Activated CD8-positive, alpha-beta memory T cell treated with anti-CD3 and anti-CD28 coated beads for 36 hours (primary cell): ENCODE results near the gene AGER. TPM values are rescaled to one million over a fixed set of nuclear protein-coding genes. Genes with fewer than 3 reads are reported as not detected.
"Not testable (repeated sequence)": the region's sequence is repeated elsewhere in the genome, so short reads cannot be mapped to it uniquely, and the experiment has no call there.

ENCODE experiments used
- CTCF ChIA-PET: fragments of 350-600 bp; sonication (Branson Sonifier 250); formaldehyde crosslinking; loops from one replicate; lab custom pipeline; 2021; ENCODE audit warnings: antibody characterized with exemption; lab: Charles Lee
- POLR2A ChIA-PET: fragments of 350-600 bp; sonication (Branson Sonifier 250); formaldehyde crosslinking; loops from one replicate; lab custom pipeline; 2021; ENCODE audit warnings: antibody characterized with exemption; lab: Charles Lee
- total RNA-seq, 2 experiments: library from RNA; stranded (reverse); gene quantifications; one replicate each; pipeline ENCODE4 v1.2.3, GENCODE V29; 2021

AGER gene
- total RNA-seq, result 10 to 100 TPM; 10.5 to 15.2 TPM

DNA sequence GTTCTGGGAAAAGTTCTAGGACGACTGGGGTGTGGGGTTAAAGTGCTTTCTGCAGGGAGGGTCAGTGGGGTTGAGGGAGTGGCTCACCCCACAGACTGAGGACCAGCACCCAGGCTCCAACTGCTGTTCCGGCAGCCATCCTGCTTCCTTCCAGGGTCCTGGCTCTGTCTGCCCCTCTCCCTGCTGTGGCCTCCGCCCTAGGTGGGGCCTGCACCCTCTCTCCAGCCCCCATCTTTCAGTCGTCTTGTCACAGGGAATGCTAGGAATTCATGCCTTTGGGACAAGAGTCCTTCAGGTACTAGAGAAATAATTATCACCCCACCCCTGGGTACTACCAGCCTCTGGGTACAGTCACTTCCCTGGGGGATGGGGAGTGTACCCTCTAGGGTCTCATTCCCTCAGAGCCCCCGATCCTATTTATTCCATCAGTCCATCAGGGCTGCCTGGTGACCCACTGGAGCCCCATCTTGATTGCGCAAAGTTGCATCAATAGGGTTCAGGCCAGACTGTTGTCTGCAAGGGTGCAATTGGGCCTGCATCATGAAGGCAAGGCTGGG, at the start of gene AGER:
Gene AGER, minus strand, starts transcription at position 170 of the 557 bp plus-strand sequence. Its CDS starts 31 bp downstream, at position 139.
- CTCF ChIA-PET, result no interaction called here
- POLR2A ChIA-PET, result no interaction called here

DNA sequence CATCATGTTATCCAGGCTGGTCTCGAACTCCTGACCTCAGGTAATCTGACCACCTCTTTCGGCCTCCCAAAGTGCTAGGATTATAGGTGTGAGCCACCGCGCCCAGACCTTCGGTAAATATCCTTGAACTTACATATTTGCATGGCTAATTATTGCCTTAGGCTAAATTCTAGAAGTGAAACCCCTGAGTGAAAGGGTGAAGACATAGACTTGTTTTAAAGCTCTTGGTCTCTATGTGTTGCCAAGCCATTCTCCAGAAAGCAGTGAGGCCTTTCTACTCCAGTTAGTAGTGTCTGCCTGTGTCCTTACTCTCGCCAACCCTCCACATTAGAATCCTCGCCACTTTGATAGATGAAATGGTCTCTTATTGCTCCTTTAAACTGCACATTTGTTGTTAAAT, 42.4 kb upstream of the AGER start:
- CTCF ChIA-PET, result interaction anchor here (0.6 kb wide), 1 partner anchor 23 kb away, joined by 4 read pairs; no protein-coding TSS in a partner anchor

DNA sequence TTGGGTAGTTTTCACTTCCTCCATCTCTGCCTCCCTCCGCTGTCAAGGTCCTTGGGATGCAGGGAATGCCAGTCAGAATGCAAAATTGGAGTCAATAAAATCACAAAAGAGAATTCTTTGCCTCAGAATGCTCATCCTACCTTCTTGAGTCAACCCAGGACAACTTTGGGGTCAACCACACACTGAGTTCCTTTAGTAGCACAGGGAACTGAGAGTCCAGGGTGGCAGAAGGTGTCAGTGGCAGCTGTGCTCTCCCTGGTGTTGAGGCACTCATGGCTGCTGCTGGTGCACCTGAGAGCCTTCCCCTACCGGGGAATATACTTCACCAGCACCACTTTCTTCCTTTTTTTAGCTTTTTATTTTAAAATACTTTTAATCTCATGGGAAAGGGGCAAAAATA, 40.6 kb upstream of the AGER start:
- ChIA-PET POLR2A (no interaction called here), CTCF (no interaction called here)

More for the DNA sequence above, 42.4 kb upstream of the AGER start:
- POLR2A ChIA-PET, result no interaction called here

DNA sequence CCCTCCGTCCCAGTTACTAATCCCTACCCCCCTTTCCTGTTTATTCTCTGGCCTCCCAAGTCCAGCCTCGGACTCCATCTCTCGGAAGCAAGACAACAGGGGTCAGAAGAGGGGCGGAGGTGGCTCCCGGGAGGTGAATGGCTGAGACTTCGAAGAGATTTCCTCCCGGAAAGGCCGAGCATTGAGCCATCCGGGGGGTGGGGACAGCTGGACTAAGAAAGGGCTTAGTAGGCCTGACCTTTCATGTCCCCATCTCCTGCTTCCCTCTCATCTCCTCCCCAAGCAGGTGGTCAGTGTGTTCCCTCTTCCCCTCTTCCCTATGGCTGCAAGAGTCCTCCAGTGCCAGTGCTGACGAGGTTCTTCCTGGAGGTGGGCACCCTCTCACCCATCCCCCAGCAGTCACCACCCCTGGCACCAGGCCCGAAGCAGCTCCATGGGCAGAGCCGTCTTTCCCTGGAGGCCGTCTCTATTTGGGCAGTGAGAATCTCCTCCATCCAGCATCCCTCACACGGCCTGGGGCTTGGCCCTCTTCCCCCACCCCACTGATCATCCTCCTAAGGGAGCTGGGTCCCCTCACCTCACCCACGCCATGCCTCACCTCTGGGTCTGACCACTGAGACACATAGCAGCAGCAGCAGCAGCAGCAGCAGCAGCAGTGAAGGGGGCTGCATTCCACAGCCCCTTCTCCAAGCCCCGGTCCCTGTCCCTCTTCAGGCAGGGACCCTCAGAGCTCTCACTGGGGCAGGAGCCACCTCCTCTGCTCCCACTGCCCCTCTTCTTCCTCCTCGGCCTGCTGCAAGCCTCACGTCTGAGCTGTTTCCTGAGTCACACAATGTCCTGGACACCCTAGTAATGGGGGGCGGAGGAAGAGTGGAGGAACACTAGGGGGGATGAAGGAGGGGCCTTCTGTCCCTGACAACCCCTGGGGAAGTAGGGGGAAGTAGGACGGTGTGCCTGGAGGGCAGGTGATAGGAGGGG, 39.5 kb upstream of the AGER start, which contains the start of gene NOTCH4:
Gene NOTCH4, minus strand, starts transcription at position 810 of the 978 bp plus-strand sequence. Its CDS starts 139 bp downstream, at position 671.
- ChIA-PET POLR2A (no interaction called here), CTCF (interaction anchor here (0.8 kb wide), 1 partner anchor 190 kb away, joined by 4 read pairs; no protein-coding TSS in a partner anchor)

DNA sequence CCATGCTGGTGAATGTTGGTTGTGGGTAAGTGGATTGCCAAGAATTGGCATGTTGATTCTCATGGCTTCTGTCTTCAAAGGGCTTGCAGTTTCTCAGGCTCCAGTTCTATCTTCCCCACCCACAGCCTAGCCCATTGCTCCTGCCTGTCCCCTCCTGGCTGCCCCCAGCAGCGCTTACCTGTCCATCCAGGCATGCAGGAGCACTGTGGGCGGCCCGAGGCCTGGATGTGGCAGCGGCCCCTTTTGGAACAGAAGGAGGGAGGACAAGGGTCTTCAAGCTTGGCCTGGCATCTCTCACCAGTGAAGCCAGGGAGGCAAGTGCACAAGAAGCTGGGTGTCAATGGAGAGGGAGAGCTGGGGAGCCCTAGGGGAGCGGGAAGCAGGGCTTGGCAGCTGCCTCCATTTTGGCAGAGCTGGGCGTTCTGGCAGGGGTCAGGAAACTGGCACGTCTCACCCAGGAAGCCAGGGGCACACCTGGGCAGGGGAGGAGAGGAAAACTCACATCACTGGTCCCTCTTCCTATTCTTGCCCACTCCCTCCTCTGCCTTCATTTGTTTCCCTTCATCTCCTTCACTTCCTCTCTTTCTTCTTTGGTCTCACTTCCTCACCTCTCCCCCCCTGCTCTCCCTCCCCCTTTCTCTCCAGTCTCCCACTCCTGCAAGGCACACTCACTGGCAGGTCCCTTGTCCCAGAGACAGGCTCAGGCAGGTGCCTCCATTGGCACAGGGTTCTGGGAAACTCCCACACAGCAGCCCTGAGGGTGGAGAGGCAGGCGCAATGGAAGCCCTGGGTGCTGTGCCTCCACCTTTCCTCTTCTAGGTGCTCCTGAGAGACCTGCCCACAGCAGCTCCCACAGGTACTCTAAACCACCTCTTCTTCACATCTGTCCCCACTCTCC, 38.5 kb upstream of the AGER start:
- CTCF ChIA-PET, result no interaction called here
- POLR2A ChIA-PET, result no interaction called here

DNA sequence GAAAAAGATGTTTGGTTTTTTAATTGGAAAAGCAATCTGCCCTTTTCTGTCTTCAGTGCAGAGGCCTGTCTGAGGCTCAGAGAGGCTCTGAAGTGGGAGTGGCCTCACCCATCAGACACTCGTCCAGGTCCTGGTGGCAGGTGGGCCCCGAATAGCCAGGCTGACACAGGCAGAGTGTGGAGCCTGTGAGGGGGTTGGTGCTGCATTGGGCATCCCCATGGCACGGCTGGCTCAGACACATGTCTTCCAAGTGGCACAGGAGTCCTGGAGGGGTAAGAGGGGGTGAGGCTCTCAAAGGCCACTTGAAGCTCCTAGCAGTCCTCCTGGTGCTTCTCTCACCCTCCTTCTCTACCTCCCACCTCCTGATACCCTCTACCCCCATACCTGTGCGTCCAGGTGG, 36.0 kb upstream of the AGER start:
- ChIA-PET POLR2A (no interaction called here), CTCF (no interaction called here)

DNA sequence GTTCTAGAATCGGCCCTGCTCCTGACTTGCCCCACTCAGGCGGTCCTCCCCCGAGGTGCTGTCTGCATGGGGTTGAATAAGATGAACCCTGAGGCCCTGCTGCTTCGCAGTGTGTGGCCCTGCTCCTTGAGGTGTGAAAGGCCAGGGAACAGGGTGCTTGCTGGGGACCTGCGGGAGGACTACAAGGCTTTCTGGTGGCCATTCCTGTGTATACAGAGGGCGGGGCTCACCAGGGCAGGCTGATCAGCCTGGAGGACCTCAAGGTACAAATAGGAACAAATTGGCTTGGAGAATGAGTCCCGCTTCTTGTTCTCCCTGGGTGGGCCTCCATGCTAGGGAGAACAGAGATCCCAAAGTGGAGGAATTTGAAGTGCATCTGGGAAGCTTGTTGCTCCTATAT, 34.1 kb upstream of the AGER start:
- CTCF ChIA-PET, result no interaction called here
- POLR2A ChIA-PET, result no interaction called here

DNA sequence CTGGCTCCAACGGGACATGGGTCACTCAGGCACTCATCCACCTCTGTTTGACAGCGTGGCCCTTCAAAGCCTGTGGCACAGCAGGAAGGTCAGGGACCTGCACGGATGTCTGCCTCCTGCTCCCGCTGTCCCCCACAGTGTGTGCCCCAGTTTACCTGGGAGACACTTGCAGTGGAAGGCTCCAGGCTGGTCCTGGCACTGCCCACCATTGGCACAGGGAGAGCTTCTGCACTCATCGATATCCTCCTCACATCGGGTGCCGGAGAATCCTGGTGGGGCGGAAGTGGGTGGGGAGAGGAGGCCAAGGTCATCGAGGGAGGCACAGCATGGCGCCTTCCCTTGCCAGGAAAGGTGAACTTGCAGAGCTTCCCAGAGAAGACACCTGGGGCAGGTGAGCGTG, 32.9 kb upstream of the AGER start:
- POLR2A ChIA-PET, result no interaction called here
- CTCF ChIA-PET, result no interaction called here

DNA sequence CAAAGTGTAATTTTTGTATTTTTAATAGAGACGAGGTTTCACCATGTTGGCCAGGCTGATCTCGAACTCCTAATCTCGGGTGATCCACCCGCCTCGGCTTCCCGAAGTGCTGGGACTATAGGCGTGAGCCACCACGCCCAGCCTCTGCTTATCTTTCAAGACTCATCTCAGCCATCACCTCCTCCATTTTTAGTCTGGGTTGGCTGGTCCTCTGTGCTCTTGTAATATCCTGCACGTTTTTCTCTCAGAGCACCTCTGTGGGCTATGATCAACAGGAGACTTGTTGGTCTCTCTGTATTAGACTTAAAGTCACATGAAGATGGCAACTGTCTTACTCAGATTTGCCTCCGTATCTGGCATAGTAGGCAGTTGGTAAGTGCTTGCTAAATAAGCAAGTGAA, 32.2 kb upstream of the AGER start:
- POLR2A ChIA-PET, result no interaction called here
- CTCF ChIA-PET, result no interaction called here

DNA sequence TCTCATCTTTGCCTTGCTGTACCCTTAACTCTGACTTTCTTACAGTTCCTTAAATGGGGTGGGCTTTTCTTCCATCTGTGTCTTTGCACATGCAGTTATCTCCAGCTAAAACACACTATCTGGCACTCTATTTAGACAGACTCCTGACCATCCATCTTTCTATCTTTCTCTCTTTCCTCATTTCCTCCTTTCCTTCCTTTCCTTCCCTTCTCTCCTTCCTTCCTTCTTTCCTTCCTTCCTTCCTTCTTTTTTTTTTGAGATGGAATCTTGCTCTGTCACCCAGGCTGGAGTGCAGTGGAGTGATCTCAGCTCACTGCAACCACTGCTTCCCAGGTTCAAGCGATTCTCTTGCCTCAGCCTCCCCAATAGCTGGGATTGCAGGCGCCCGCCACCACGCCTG, 31.6 kb upstream of the AGER start:
- CTCF ChIA-PET, result no interaction called here

DNA sequence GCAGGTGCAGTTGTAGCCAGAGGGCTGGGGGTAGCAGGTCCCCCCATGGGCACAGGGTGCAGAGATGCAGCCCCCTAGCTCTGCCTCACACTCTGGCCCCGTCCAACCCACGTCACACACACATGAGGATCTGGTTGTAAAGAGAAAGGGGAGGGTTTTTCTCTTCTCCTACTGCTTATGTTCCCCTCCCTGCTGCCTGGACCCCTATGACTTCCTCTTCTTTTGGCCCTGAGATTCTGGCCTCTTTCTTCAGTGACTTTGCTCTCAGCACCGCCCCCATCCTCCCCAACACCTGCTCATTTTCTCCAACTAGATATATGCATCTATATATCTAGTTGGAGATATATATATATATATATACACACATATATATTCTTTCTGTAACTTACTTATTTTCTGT, 30.1 kb upstream of the AGER start:
- CTCF ChIA-PET, result no interaction called here
- POLR2A ChIA-PET, result no interaction called here

More for the DNA sequence above, 31.6 kb upstream of the AGER start:
- POLR2A ChIA-PET, result no interaction called here

DNA sequence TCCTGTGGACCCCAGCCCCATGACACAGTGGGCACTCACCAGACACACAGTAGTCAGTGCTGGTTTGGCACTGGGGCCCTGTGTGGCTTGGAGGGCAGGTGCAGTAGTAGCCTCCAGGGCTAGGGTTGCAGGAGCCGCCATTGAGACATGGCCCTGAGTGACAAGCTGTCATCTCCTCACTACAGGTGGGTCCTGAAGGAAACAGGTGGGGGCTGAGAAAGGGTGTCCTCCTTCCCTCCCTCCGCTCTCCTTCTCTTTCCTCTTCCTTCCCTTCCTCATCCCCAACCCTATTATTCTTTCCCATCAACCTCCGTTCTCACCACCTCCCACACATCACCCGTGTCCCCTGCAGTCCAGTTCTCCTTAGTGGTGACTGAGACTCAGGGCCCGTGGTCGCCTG, 29.6 kb upstream of the AGER start:
- CTCF ChIA-PET, result interaction anchor here (0.7 kb wide), 1 partner anchor 553 kb away, joined by 3 read pairs; no protein-coding TSS in a partner anchor
- POLR2A ChIA-PET, result no interaction called here

DNA sequence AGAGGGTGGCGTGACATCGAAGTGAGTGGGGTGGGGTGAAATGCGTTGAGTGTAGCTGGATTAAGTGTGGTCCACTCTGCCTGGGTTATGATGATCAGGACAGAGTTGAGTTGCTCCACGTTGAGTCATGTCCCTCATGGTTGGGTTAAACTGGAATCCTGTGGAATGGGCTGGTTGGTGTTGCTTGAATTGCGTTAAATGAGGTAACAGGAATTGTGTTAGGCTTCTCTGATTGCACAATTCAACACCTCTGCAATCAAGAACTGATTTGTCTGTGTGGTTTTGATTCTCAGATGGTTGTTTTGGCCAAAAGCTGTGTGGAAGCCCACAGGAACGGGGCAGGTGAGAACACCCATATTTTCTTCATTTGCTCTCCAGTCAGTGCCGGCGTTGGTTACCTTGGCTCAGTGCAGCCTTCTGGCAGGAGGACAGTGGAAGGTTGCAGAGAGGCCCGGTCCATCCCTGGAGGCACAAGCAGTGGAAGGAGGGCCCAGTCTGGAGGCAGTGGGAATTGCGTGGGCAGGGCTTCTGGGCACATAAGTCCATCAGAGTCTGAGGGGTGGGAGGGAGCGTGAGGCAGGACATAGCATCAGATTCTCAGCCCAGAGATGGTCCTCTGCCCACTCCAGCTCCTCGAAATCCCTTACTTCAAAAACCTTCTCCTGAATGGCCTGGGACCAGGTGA, 28.2 kb upstream of the AGER start:
- ChIA-PET POLR2A (no interaction called here), CTCF (no interaction called here)

DNA sequence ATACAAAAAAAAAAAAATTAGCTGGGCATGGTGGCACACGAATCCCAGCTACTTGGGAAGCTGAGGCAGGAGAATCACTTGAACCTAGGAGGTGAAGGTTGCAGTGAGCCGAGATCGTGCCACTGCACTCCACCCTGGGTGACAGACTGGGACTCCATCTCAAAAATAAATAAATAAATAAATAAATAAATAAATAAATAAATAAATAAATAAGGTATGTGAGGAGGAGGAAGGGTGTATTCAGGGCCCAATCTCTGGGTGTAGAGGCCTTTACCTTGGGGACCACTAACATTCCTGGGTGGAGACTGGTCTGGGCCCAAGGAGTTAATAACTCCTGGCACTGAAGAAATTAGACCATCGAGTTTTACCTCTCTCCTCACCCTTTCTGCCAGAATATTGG, 27.4 kb upstream of the AGER start:
- POLR2A ChIA-PET, CTCF ChIA-PET: not testable (repeated sequence)

DNA sequence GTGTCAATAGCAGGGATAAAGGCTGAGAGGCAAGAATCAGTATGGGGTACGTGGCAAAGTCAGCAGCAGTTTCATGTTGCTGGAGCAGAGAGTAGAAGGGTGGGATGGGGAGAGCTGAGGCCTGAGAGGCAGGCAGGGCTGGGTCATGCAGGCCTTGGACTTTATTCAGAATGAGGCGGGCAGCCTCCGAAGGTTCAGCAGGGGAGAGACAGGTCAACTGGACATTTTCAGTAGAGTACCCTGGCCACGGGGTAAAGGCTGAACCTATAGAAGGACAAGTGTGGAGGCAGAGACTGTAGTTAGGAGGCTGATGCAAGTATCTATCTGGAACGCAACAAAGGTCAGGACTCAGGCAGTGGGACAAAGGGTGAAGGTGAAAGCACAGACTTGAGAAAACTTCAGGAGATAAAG, 26.1 kb upstream of the AGER start:
- ChIA-PET POLR2A (no interaction called here), CTCF (no interaction called here)

DNA sequence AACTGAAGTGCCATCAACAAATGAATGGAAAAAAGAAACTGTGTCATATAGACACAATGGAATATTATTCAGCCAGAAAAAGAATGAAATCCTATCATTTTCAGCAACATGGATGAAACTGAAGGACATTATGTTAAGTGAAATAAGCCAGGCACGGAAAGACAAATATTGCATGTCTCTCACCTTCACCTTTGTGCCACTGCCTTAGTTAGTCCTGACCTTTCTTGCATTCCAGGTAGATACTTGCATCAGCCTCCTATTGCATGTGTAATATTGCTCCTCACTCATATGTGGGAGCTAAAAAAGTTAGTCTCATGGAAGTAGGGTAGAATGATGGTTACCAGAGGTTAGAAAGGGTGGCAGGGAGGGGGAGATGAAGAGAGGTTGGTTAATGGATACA, 24.9 kb upstream of the AGER start:
- CTCF ChIA-PET, result no interaction called here
- POLR2A ChIA-PET, result no interaction called here

DNA sequence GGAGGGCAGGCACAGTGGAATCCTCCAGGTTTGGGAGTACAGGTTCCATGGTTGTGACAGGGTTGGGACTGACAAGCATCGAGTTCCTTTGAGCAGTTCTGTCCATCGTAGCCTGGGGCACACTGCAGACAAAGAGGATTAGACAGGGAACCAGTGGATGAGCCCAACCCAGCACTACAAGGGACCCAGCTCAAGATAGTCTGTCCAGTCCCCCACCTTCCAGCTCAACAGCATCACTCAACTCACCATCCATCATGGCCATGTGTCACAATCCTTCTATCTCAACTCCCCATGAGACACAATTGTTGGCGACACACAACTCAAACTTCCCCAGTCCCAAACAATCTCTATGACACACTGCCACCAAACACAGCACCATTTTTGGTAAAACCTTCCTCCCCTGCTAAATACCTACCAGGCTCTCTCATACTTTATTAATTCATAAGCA, 20.2 kb upstream of the AGER start:
- POLR2A ChIA-PET, result no interaction called here

DNA sequence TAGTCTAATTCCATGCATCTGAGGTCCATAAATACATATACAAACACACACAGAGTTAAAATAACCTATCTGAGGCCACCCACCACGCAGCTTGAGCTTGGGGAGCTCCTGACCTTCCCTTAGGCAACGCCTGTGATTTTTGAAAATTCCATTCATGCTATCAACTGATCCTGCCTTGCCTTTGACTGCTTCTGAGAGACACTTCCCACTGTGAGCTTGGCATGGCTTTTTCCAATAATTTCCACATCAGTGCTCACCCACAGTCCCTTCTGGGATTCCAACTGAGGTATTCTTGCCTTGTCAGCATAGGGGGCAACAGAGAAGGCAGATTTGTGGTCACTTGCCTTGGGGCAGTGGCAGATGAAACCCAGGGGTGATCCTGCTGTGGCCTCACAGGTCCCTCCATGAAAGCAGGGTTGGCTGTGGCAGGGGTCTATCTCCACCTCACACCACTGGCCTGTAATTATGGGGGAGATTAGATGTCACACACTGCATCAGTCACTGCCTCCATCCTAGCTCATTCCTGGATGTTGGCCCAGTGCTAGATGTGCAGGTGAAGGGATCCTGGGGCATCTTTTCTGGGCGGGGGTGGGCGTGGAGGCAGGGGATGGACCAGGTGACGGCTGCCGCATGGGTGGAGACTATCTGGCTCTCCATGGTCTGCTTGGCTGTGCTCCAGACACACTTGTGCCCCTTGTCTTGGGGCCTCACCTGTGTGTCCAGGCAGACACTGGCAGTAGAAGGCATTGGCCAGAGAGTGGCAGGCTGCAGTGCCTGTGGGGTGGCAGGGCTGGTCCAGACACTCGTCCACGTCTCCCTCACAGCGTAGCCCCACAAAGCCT, 19.6 kb upstream of the AGER start:
- ChIA-PET CTCF (interaction anchor here (0.7 kb wide), 1 partner anchor 22 kb away, joined by 4 read pairs; no protein-coding TSS in a partner anchor), POLR2A (no interaction called here)

More for the DNA sequence above, 20.2 kb upstream of the AGER start:
- CTCF ChIA-PET, result no interaction called here
